ENCODE data around the gene DLG1.

DLG1 gene

GRCh38 chr3:197027151-197027895 is 271.1 kb downstream of the DLG1 start:
- H3K4me3 ChIP-seq (ENCODE audit: low read depth, low read length): no peak overlapping the region
- TF ChIP-seq, protein P1, sequence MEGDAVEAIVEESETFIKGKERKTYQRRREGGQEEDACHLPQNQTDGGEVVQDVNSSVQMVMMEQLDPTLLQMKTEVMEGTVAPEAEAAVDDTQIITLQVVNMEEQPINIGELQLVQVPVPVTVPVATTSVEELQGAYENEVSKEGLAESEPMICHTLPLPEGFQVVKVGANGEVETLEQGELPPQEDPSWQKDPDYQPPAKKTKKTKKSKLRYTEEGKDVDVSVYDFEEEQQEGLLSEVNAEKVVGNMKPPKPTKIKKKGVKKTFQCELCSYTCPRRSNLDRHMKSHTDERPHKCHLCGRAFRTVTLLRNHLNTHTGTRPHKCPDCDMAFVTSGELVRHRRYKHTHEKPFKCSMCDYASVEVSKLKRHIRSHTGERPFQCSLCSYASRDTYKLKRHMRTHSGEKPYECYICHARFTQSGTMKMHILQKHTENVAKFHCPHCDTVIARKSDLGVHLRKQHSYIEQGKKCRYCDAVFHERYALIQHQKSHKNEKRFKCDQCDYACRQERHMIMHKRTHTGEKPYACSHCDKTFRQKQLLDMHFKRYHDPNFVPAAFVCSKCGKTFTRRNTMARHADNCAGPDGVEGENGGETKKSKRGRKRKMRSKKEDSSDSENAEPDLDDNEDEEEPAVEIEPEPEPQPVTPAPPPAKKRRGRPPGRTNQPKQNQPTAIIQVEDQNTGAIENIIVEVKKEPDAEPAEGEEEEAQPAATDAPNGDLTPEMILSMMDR (IDR thresholded peaks at IDR 0.05; ENCODE audit: low read depth, low read length): no peak
- no peak for DNase-seq (ENCODE audit: low read depth, low spot score)
- in situ Hi-C loops (cut with HindIII; ENCODE audit: low sequenced_read_pairs): no loop called here

- TF ChIP-seq, protein P1 (IDR thresholded peaks at IDR 0.05; ENCODE audit: low read depth, low read length): no peak
- in situ Hi-C loops (cut with HindIII; ENCODE audit: low sequenced_read_pairs): no loop called here
- no peak for DNase-seq (ENCODE audit: low read depth, low spot score)
- no peak overlapping the region for H3K4me3 ChIP-seq (ENCODE audit: low read depth, low read length)
Observed at GRCh38 chr3:197026481-197026866, 271.9 kb downstream of the DLG1 start.

- H3K4me3 ChIP-seq (ENCODE audit: low read depth, low read length): no peak overlapping the region
- in situ Hi-C loops (cut with HindIII; ENCODE audit: low sequenced_read_pairs): no loop called here
- TF ChIP-seq, protein P1 (IDR thresholded peaks at IDR 0.05; ENCODE audit: low read depth, low read length): no peak
- no peak for DNase-seq (ENCODE audit: low read depth, low spot score)
Observed at GRCh38 chr3:197025736-197026480, 272.5 kb downstream of the DLG1 start.

GRCh38 chr3:197024881-197025735 is 273.3 kb downstream of the DLG1 start:
- DNase-seq (ENCODE audit: low read depth, low spot score): no peak
- no peak overlapping the region for H3K4me3 ChIP-seq (ENCODE audit: low read depth, low read length)
- TF ChIP-seq, protein P1 (IDR thresholded peaks at IDR 0.05; ENCODE audit: low read depth, low read length): no peak
- in situ Hi-C loops (cut with HindIII; ENCODE audit: low sequenced_read_pairs): no loop called here

- in situ Hi-C loops (cut with HindIII; ENCODE audit: low sequenced_read_pairs): no loop called here
Observed at GRCh38 chr3:197023998-197024651, 274.3 kb downstream of the DLG1 start.

More at GRCh38 chr3:197023998-197024651, 274.3 kb downstream of the DLG1 start:
- H3K4me3 ChIP-seq (ENCODE audit: low read depth, low read length): no peak overlapping the region
- TF ChIP-seq, protein P1 (IDR thresholded peaks at IDR 0.05; ENCODE audit: low read depth, low read length): no peak
- no peak for DNase-seq (ENCODE audit: low read depth, low spot score)
